Caco-2 (cell line): ENCODE data around the gene CEP72. TPM values are rescaled to one million over a fixed set of nuclear protein-coding genes. Genes with fewer than 3 reads are reported as not detected.

Source experiments
- BruUV-seq: library from RNA; stranded (reverse); fragments of 400-500 nt; replicated peaks from 2 replicates; lab custom pipeline; 2021; lab: Mats Ljungman, UMichigan
- CTCF ChIA-PET: fragments of 300-600 bp; sonication (Branson Sonifier 250); formaldehyde crosslinking; loops from one replicate; lab custom pipeline; 2022; ENCODE audit warnings: antibody characterized with exemption; lab: Charles Lee
- POLR2A ChIA-PET: fragments of 300-600 bp; sonication (Branson Sonifier 250); formaldehyde crosslinking; loops from one replicate; lab custom pipeline; 2022; ENCODE audit warnings: antibody characterized with exemption; lab: Charles Lee
- DNase-seq, 2 experiments: peaks; one replicate each; pipeline versions ENCODE4 v3.0.0 to v3.0.0-alpha.2; 2020 to 2022
- H3K27me3 ChIP-seq: replicated peaks from 2 replicates; pipeline ENCODE4 v1.6.0; 2011; ENCODE audit warnings: low read length; ENCODE audit not compliant: control insufficient read depth, insufficient read depth
- H3K36me3 ChIP-seq: 2 replicates; pipeline ENCODE4 v1.5.1; 2011; ENCODE audit warnings: low read length; ENCODE audit not compliant: control insufficient read depth, insufficient read depth
- H3K4me1 ChIP-seq: fragments of 250-450 bp; sonication (Bioruptor Pico); 2 replicates; pipeline ENCODE4 v1.5.1; 2020; ENCODE audit warnings: mild to moderate bottlenecking
- H3K4me3 ChIP-seq: 2 replicates; pipeline ENCODE4 v1.5.1; 2011; ENCODE audit warnings: low read depth, mild to moderate bottlenecking, control low read depth, low read length
- H3K9me3 ChIP-seq: fragments of 250-450 bp; sonication (Bioruptor Pico); 2 replicates; pipeline ENCODE4 v1.5.1; 2020; ENCODE audit warnings: mild to moderate bottlenecking, moderate library complexity
- H3K27ac Mint-ChIP-seq: one replicate; pipeline ENCODE4 v1.8.0; 2022; ENCODE audit warnings: mixed read lengths; ENCODE audit not compliant: unreplicated experiment
- H3K27me3 Mint-ChIP-seq: one replicate; pipeline ENCODE4 v1.8.0; 2022; ENCODE audit warnings: mixed read lengths; ENCODE audit not compliant: insufficient read depth, unreplicated experiment
- H3K36me3 Mint-ChIP-seq: one replicate; pipeline ENCODE4 v1.8.0; 2022; ENCODE audit warnings: mild to moderate bottlenecking, mixed read lengths; ENCODE audit not compliant: insufficient read depth, unreplicated experiment
- H3K4me1 Mint-ChIP-seq: one replicate; pipeline ENCODE4 v1.8.0; 2022; ENCODE audit warnings: low read depth, mixed read lengths; ENCODE audit not compliant: unreplicated experiment
- H3K4me3 Mint-ChIP-seq: one replicate; pipeline ENCODE4 v1.8.0; 2022; ENCODE audit warnings: mild to moderate bottlenecking, moderate library complexity, mixed read lengths; ENCODE audit not compliant: unreplicated experiment
- H3K9me3 Mint-ChIP-seq: one replicate; pipeline ENCODE4 v1.8.0; 2022; ENCODE audit warnings: mixed read lengths; ENCODE audit not compliant: unreplicated experiment
- intact Hi-C: fragments of 100-400 bp; cut with micrococcal nuclease; formaldehyde crosslinking; loops from one replicate; pipeline ENCODE4 v1.10.0; 2022; ENCODE audit not compliant: unreplicated experiment
- total RNA-seq: library from RNA; stranded (reverse); gene quantifications from 2 replicates; pipeline ENCODE4 v1.2.3, GENCODE V29; 2022
- TF ChIP-seq, protein P1 (sequence below), 2 experiments: fragments of 200-600 bp in 1 of 2; IDR thresholded peaks; 1 replicate in 1 of 2; 2 replicates in 1 of 2; pipeline versions ENCODE4 v1.5.1 to v1.8.0; 2011 to 2022; ENCODE audit warnings: antibody characterized with exemption in 1 of 2, control low read depth in 1 of 2, inconsistent platforms in 1 of 2, low read depth in 1 of 2, low read length in 1 of 2, mild to moderate bottlenecking in 1 of 2, moderate library complexity in 1 of 2; ENCODE audit not compliant: insufficient read depth in 1 of 2, severe bottlenecking in 1 of 2, unreplicated experiment in 1 of 2

The CEP72 gene
- total RNA-seq, 1 experiment from 2014 or later = 36.6 TPM

- BruUV-seq = no TSS peak
- no peak overlapping the region for H3K4me3 Mint-ChIP-seq
- DNase-seq = no peak
- H3K36me3 ChIP-seq = no peaks in the 10 kb centered on the region
- H3K9me3 ChIP-seq = no peaks in the 10 kb centered on the region; the same call in 1 of the 2 replicates
- no peaks in the 10 kb centered on the region for H3K36me3 Mint-ChIP-seq
- H3K4me1 Mint-ChIP-seq = no peaks in the 10 kb centered on the region
- H3K4me3 ChIP-seq = no peak overlapping the region
- no peaks in the 10 kb centered on the region for H3K27me3 ChIP-seq
- no peak overlapping the region for H3K27ac Mint-ChIP-seq
- ChIA-PET POLR2A (no interaction called here), CTCF (no interaction called here)
- intact Hi-C loops = no loop called here
- TF ChIP-seq, protein P1, sequence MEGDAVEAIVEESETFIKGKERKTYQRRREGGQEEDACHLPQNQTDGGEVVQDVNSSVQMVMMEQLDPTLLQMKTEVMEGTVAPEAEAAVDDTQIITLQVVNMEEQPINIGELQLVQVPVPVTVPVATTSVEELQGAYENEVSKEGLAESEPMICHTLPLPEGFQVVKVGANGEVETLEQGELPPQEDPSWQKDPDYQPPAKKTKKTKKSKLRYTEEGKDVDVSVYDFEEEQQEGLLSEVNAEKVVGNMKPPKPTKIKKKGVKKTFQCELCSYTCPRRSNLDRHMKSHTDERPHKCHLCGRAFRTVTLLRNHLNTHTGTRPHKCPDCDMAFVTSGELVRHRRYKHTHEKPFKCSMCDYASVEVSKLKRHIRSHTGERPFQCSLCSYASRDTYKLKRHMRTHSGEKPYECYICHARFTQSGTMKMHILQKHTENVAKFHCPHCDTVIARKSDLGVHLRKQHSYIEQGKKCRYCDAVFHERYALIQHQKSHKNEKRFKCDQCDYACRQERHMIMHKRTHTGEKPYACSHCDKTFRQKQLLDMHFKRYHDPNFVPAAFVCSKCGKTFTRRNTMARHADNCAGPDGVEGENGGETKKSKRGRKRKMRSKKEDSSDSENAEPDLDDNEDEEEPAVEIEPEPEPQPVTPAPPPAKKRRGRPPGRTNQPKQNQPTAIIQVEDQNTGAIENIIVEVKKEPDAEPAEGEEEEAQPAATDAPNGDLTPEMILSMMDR (IDR thresholded peaks at IDR 0.05; ENCODE audit: insufficient read depth in 1 of 2, low read depth in 1 of 2, low read length in 1 of 2, severe bottlenecking in 1 of 2, unreplicated experiment in 1 of 2) = no peak
- H3K9me3 Mint-ChIP-seq = peaks cover 12% of the 10 kb centered on the region
- H3K27me3 Mint-ChIP-seq = peaks cover 4% of the 10 kb centered on the region
- no peaks in the 10 kb centered on the region for H3K4me1 ChIP-seq
Observed at GRCh38 chr5:566636-567309, 45.4 kb upstream of the CEP72 start.

DNA sequence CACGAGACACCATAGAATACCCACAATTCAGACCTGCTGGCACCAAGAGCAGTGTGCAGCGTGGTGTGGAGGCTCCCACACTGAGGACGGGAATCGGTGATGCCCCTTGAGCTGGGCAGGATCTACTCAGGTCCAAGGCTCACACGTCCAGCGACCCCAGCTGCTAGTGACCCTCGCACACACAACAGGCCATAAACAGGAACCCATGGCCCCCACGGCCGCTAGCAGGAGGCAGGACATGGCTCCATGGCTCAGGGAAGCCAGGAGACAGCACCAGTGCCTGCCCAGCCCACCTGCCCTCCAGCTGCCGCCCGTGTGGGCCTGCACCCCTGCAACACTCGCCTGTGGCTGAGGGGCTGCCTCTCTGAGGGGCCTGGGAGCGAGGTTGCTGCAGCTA is 44.5 kb upstream of the CEP72 start:
- H3K36me3 Mint-ChIP-seq = no peaks in the 10 kb centered on the region
- no TSS peak for BruUV-seq
- Histone ChIP-seq H3K4me3 (no peak overlapping the region), H3K36me3 (no peaks in the 10 kb centered on the region), H3K27me3 (no peaks in the 10 kb centered on the region), H3K4me1 (no peaks in the 10 kb centered on the region), H3K9me3 (no peaks in the 10 kb centered on the region; the same call in 1 of the 2 replicates)
- H3K4me3 Mint-ChIP-seq = no peak overlapping the region
- no peak for DNase-seq
- intact Hi-C loops = no loop called here
- CTCF ChIA-PET = no interaction called here
- H3K9me3 Mint-ChIP-seq = peaks cover 12% of the 10 kb centered on the region
- no peaks in the 10 kb centered on the region for H3K4me1 Mint-ChIP-seq
- POLR2A ChIA-PET = no interaction called here
- no peak overlapping the region for H3K27ac Mint-ChIP-seq
- TF ChIP-seq, protein P1 (IDR thresholded peaks at IDR 0.05; ENCODE audit: insufficient read depth in 1 of 2, low read depth in 1 of 2, low read length in 1 of 2, severe bottlenecking in 1 of 2, unreplicated experiment in 1 of 2) = no peak
- peaks cover 4% of the 10 kb centered on the region for H3K27me3 Mint-ChIP-seq

GRCh38 chr5:568061-568781 is 43.9 kb upstream of the CEP72 start:
- no peak overlapping the region for H3K27ac Mint-ChIP-seq
- TF ChIP-seq, protein P1 (IDR thresholded peaks at IDR 0.05; ENCODE audit: insufficient read depth in 1 of 2, low read depth in 1 of 2, low read length in 1 of 2, severe bottlenecking in 1 of 2, unreplicated experiment in 1 of 2) = no peak
- Histone ChIP-seq H3K4me1 (no peaks in the 10 kb centered on the region), H3K27me3 (no peaks in the 10 kb centered on the region), H3K9me3 (no peaks in the 10 kb centered on the region; the same call in 1 of the 2 replicates), H3K4me3 (no peak overlapping the region), H3K36me3 (no peaks in the 10 kb centered on the region)
- DNase-seq = no peak
- H3K27me3 Mint-ChIP-seq = peaks cover 4% of the 10 kb centered on the region
- CTCF ChIA-PET = no interaction called here
- POLR2A ChIA-PET = no interaction called here
- H3K9me3 Mint-ChIP-seq = peaks cover 12% of the 10 kb centered on the region
- H3K4me1 Mint-ChIP-seq = no peaks in the 10 kb centered on the region
- BruUV-seq = no TSS peak
- H3K4me3 Mint-ChIP-seq = no peak overlapping the region
- intact Hi-C loops = no loop called here
- no peaks in the 10 kb centered on the region for H3K36me3 Mint-ChIP-seq
